AG09309 (cell line): ENCODE measurements around the gene NRXN3.

Experiments
- DNase-seq: peaks from one replicate; pipeline ENCODE4 v3.0.0-alpha.2; 2010; ENCODE audit warnings: low read depth
- H3K4me3 ChIP-seq: 2 replicates; pipeline ENCODE4 v1.5.1; 2011; ENCODE audit warnings: mild to moderate bottlenecking, low read depth, low read length, moderate library complexity; ENCODE audit not compliant: control insufficient read depth
- CTCF ChIP-seq: IDR thresholded peaks from 2 replicates; pipeline ENCODE4 v1.5.1; 2011; ENCODE audit warnings: mild to moderate bottlenecking, low read depth, low read length, inconsistent platforms; ENCODE audit not compliant: insufficient read depth, control insufficient read depth; ENCODE audit errors: missing control alignments

Gene NRXN3

GRCh38 chr14:79354336-79354735, 1184.2 kb downstream of the NRXN3 start:
- no peak overlapping the region for H3K4me3 ChIP-seq
- DNase-seq, result no peak
- TF ChIP-seq CTCF, result no peak

GRCh38 chr14:79356040-79356439, 1185.9 kb downstream of the NRXN3 start:
- TF ChIP-seq CTCF, result peak; percentile 27
- no peak for DNase-seq
- no peak overlapping the region for H3K4me3 ChIP-seq

- no peak for DNase-seq
- no peak overlapping the region for H3K4me3 ChIP-seq
- TF ChIP-seq CTCF, result no peak
Observed at GRCh38 chr14:79357307-79357706, 1187.1 kb downstream of the NRXN3 start.

- H3K4me3 ChIP-seq, result no peak overlapping the region
- no peak for DNase-seq
- TF ChIP-seq CTCF, result no peak
Observed at GRCh38 chr14:79363291-79363690, 1193.1 kb downstream of the NRXN3 start.

- no peak for TF ChIP-seq CTCF
- peak; percentile 52 for DNase-seq
- no peak overlapping the region for H3K4me3 ChIP-seq
Observed at GRCh38 chr14:79369359-79370332, 1199.5 kb downstream of the NRXN3 start.

GRCh38 chr14:79370969-79371368, 1200.8 kb downstream of the NRXN3 start:
- no peak overlapping the region for H3K4me3 ChIP-seq
- no peak for TF ChIP-seq CTCF
- DNase-seq, result no peak
